ENCODE measurements around the gene ETF1.

ETF1 gene

GRCh38 chr5:138568061-138568824 is 25.2 kb upstream of the ETF1 start:
- no peaks in the 10 kb centered on the region for H3K9me3 ChIP-seq (ENCODE audit: insufficient read depth, low read depth, low read length)
- no peak overlapping the region for H3K4me3 ChIP-seq (ENCODE audit: low read length, poor library complexity, severe bottlenecking)
- H3K27me3 ChIP-seq (ENCODE audit: insufficient read depth, low read length, poor library complexity, severe bottlenecking): no peaks in the 10 kb centered on the region
- peaks cover 3% of the 10 kb centered on the region; the same call in 1 of the 2 replicates for H3F3A ChIP-seq (ENCODE audit: low read depth)
- H3K9ac ChIP-seq (ENCODE audit: low read depth, low read length, poor library complexity, severe bottlenecking): no peak overlapping the region
- H2AFZ ChIP-seq (ENCODE audit: low read length): no peak overlapping the region
- H3K36me3 ChIP-seq (ENCODE audit: insufficient read depth, low read length): peaks cover 94% of the 10 kb centered on the region
- H3K79me2 ChIP-seq (ENCODE audit: insufficient read depth, low read length): peaks cover 96% of the 10 kb centered on the region
- H3K9me2 ChIP-seq (replicated peaks; ENCODE audit: low read depth, low read length): no peaks in the 10 kb centered on the region
- peak overlapping the region; percentile 12 for H3K4me2 ChIP-seq (ENCODE audit: low read depth, low read length, poor library complexity, severe bottlenecking)
- peak; percentile 47 for TF ChIP-seq CTCF (conservative IDR thresholded peaks at IDR 0.05; ENCODE audit: low read length)
- no peak for TF ChIP-seq EZH2phosphoT487 (IDR thresholded peaks at IDR 0.05; ENCODE audit: borderline replicate concordance)
- H4K20me1 ChIP-seq (ENCODE audit: insufficient read depth, low read length, poor library complexity, severe bottlenecking): peaks cover 58% of the 10 kb centered on the region
- peaks cover 15% of the 10 kb centered on the region for H3K4me1 ChIP-seq (ENCODE audit: insufficient read depth, low read length, poor library complexity, severe bottlenecking)

- Histone ChIP-seq H3K9me3 (ENCODE audit: insufficient read depth, low read depth, low read length) (no peaks in the 10 kb centered on the region), H3K4me2 (ENCODE audit: low read depth, low read length, poor library complexity, severe bottlenecking) (no peak overlapping the region), H4K20me1 (ENCODE audit: insufficient read depth, low read length, poor library complexity, severe bottlenecking) (peaks cover 57% of the 10 kb centered on the region), H3K4me1 (ENCODE audit: insufficient read depth, low read length, poor library complexity, severe bottlenecking) (peaks cover 8% of the 10 kb centered on the region), H2AFZ (ENCODE audit: low read length) (no peak overlapping the region), H3K27me3 (ENCODE audit: insufficient read depth, low read length, poor library complexity, severe bottlenecking) (no peaks in the 10 kb centered on the region), H3K9ac (ENCODE audit: low read depth, low read length, poor library complexity, severe bottlenecking) (no peak overlapping the region), H3K79me2 (ENCODE audit: insufficient read depth, low read length) (peaks cover 90% of the 10 kb centered on the region), H3K9me2 (replicated peaks; ENCODE audit: low read depth, low read length) (no peaks in the 10 kb centered on the region), H3K36me3 (ENCODE audit: insufficient read depth, low read length) (peaks cover 92% of the 10 kb centered on the region), H3F3A (ENCODE audit: low read depth) (peaks cover 3% of the 10 kb centered on the region; the same call in 1 of the 2 replicates), H3K4me3 (ENCODE audit: low read length, poor library complexity, severe bottlenecking) (no peak overlapping the region)
- no peak for TF ChIP-seq EZH2phosphoT487 (IDR thresholded peaks at IDR 0.05; ENCODE audit: borderline replicate concordance)
- no peak for TF ChIP-seq CTCF (conservative IDR thresholded peaks at IDR 0.05; ENCODE audit: low read length)
Observed at GRCh38 chr5:138566792-138567191, 23.8 kb upstream of the ETF1 start.

- Histone ChIP-seq H3K4me3 (ENCODE audit: low read length, poor library complexity, severe bottlenecking) (no peak overlapping the region), H4K20me1 (ENCODE audit: insufficient read depth, low read length, poor library complexity, severe bottlenecking) (peaks cover 50% of the 10 kb centered on the region), H2AFZ (ENCODE audit: low read length) (no peak overlapping the region), H3K4me1 (ENCODE audit: insufficient read depth, low read length, poor library complexity, severe bottlenecking) (peaks cover 5% of the 10 kb centered on the region), H3K4me2 (ENCODE audit: low read depth, low read length, poor library complexity, severe bottlenecking) (no peak overlapping the region), H3K27me3 (ENCODE audit: insufficient read depth, low read length, poor library complexity, severe bottlenecking) (no peaks in the 10 kb centered on the region), H3F3A (ENCODE audit: low read depth) (peaks cover 3% of the 10 kb centered on the region; the same call in 1 of the 2 replicates), H3K36me3 (ENCODE audit: insufficient read depth, low read length) (peaks cover 91% of the 10 kb centered on the region), H3K9me2 (replicated peaks; ENCODE audit: low read depth, low read length) (no peaks in the 10 kb centered on the region), H3K9me3 (ENCODE audit: insufficient read depth, low read depth, low read length) (no peaks in the 10 kb centered on the region), H3K79me2 (ENCODE audit: insufficient read depth, low read length) (peaks cover 80% of the 10 kb centered on the region), H3K9ac (ENCODE audit: low read depth, low read length, poor library complexity, severe bottlenecking) (no peak overlapping the region)
- no peak for TF ChIP-seq EZH2phosphoT487 (IDR thresholded peaks at IDR 0.05; ENCODE audit: borderline replicate concordance)
- no peak for TF ChIP-seq CTCF (conservative IDR thresholded peaks at IDR 0.05; ENCODE audit: low read length)
Observed at GRCh38 chr5:138565100-138565821, 22.2 kb upstream of the ETF1 start.
